ENCODE data around the gene COMMD1. TPM values are rescaled to one million over a fixed set of nuclear protein-coding genes. Genes with fewer than 3 reads are reported as not detected.

The COMMD1 gene
- total and polyA plus RNA-seq, 2 experiments from 2014 or later: 54.9 to 83.7 TPM

DNA sequence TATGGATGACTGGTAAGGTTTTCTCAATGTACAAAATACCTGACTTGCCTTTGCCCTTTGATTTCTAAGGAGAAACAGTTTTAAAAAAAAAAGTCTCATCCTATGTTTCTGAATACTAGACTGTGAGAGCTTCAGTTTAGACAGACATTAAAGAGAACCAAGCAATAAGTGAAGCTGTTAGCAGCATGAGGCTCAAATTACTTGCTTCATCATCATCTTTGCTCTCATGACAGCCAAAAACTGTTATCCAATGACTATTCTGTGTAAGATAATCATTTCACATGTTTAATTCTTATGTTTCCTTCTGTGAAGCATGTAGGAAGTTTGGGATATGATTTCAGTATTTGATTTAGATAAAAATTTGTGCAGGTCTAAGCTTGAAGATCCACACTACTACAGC, 129.2 kb downstream of the COMMD1 start (continued):
- TF ChIP-seq, protein P1, sequence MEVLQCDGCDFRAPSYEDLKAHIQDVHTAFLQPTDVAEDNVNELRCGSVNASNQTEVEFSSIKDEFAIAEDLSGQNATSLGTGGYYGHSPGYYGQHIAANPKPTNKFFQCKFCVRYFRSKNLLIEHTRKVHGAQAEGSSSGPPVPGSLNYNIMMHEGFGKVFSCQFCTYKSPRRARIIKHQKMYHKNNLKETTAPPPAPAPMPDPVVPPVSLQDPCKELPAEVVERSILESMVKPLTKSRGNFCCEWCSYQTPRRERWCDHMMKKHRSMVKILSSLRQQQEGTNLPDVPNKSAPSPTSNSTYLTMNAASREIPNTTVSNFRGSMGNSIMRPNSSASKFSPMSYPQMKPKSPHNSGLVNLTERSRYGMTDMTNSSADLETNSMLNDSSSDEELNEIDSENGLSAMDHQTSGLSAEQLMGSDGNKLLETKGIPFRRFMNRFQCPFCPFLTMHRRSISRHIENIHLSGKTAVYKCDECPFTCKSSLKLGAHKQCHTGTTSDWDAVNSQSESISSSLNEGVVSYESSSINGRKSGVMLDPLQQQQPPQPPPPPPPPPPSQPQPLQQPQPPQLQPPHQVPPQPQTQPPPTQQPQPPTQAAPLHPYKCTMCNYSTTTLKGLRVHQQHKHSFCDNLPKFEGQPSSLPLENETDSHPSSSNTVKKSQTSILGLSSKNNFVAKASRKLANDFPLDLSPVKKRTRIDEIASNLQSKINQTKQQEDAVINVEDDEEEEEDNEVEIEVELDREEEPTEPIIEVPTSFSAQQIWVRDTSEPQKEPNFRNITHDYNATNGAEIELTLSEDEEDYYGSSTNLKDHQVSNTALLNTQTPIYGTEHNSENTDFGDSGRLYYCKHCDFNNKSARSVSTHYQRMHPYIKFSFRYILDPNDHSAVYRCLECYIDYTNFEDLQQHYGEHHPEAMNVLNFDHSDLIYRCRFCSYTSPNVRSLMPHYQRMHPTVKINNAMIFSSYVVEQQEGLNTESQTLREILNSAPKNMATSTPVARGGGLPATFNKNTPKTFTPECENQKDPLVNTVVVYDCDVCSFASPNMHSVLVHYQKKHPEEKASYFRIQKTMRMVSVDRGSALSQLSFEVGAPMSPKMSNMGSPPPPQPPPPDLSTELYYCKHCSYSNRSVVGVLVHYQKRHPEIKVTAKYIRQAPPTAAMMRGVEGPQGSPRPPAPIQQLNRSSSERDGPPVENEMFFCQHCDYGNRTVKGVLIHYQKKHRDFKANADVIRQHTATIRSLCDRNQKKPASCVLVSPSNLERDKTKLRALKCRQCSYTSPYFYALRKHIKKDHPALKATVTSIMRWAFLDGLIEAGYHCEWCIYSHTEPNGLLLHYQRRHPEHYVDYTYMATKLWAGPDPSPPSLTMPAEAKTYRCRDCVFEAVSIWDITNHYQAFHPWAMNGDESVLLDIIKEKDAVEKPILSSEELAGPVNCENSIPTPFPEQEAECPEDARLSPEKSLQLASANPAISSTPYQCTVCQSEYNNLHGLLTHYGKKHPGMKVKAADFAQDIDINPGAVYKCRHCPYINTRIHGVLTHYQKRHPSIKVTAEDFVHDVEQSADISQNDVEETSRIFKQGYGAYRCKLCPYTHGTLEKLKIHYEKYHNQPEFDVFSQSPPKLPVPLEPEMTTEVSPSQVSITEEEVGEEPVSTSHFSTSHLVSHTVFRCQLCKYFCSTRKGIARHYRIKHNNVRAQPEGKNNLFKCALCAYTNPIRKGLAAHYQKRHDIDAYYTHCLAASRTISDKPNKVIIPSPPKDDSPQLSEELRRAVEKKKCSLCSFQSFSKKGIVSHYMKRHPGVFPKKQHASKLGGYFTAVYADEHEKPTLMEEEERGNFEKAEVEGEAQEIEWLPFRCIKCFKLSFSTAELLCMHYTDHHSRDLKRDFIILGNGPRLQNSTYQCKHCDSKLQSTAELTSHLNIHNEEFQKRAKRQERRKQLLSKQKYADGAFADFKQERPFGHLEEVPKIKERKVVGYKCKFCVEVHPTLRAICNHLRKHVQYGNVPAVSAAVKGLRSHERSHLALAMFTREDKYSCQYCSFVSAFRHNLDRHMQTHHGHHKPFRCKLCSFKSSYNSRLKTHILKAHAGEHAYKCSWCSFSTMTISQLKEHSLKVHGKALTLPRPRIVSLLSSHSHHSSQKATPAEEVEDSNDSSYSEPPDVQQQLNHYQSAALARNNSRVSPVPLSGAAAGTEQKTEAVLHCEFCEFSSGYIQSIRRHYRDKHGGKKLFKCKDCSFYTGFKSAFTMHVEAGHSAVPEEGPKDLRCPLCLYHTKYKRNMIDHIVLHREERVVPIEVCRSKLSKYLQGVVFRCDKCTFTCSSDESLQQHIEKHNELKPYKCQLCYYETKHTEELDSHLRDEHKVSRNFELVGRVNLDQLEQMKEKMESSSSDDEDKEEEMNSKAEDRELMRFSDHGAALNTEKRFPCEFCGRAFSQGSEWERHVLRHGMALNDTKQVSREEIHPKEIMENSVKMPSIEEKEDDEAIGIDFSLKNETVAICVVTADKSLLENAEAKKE (CRISPR knock-in tag; IDR thresholded peaks at IDR 0.05): no peak
- TF ChIP-seq ZNF114 (CRISPR knock-in tag; IDR thresholded peaks at IDR 0.05): no peak
- TF ChIP-seq, protein P2, sequence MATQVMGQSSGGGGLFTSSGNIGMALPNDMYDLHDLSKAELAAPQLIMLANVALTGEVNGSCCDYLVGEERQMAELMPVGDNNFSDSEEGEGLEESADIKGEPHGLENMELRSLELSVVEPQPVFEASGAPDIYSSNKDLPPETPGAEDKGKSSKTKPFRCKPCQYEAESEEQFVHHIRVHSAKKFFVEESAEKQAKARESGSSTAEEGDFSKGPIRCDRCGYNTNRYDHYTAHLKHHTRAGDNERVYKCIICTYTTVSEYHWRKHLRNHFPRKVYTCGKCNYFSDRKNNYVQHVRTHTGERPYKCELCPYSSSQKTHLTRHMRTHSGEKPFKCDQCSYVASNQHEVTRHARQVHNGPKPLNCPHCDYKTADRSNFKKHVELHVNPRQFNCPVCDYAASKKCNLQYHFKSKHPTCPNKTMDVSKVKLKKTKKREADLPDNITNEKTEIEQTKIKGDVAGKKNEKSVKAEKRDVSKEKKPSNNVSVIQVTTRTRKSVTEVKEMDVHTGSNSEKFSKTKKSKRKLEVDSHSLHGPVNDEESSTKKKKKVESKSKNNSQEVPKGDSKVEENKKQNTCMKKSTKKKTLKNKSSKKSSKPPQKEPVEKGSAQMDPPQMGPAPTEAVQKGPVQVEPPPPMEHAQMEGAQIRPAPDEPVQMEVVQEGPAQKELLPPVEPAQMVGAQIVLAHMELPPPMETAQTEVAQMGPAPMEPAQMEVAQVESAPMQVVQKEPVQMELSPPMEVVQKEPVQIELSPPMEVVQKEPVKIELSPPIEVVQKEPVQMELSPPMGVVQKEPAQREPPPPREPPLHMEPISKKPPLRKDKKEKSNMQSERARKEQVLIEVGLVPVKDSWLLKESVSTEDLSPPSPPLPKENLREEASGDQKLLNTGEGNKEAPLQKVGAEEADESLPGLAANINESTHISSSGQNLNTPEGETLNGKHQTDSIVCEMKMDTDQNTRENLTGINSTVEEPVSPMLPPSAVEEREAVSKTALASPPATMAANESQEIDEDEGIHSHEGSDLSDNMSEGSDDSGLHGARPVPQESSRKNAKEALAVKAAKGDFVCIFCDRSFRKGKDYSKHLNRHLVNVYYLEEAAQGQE (IDR thresholded peaks at IDR 0.05; ENCODE audit: unreplicated experiment): no peak
- TF ChIP-seq STAT1 (IDR thresholded peaks at IDR 0.05; ENCODE audit: unreplicated experiment): no peak
- TF ChIP-seq EZH2 (IDR thresholded peaks at IDR 0.05; ENCODE audit: low read depth, unreplicated experiment): no peak
- TF ChIP-seq EZH2phosphoT487 (IDR thresholded peaks at IDR 0.05; ENCODE audit: unreplicated experiment): no peak
- TF ChIP-seq POLR2AphosphoS5 (IDR thresholded peaks at IDR 0.05; ENCODE audit: low read depth): no peak
- TF ChIP-seq CREB1 (CRISPR knock-in tag; IDR thresholded peaks at IDR 0.05; ENCODE audit: low read depth): no peak

All from GM23338 (cell line).